A549 (cell line): ENCODE data around the gene TMEM203. TPM values are rescaled to one million over a fixed set of nuclear protein-coding genes. Genes with fewer than 3 reads are reported as not detected.

Experiments
- ATAC-seq, 2 experiments: fragments of 200-7000 bp in 1 of 2; fragments of >200 bp in 1 of 2; cut with Nextera tagmentation in 1 of 2; cut with Tn5 transposase in 1 of 2; 3 replicates each; pipeline versions ENCODE4 v1.8.0 to v1.9.1; 2018 to 2020; ENCODE audit warnings: mild to moderate bottlenecking in 1 of 2, moderate library complexity in 1 of 2
- CTCF ChIA-PET: fragments of 300-600 bp; sonication (Branson Sonifier 250); formaldehyde crosslinking; extraction: SDS; loops from one replicate; lab custom pipeline; 2021; ENCODE audit warnings: antibody characterized with exemption, inconsistent platforms; lab: Yijun Ruan, JAX
- POLR2A ChIA-PET: fragments of 350-600 bp; formaldehyde crosslinking; extraction: SDS; loops from one replicate; lab custom pipeline; 2021; ENCODE audit warnings: antibody characterized with exemption, inconsistent platforms; lab: Yijun Ruan, JAX
- DNase-seq, 2 experiments: peaks; one replicate each; pipeline versions ENCODE4 v3.0.0 to v3.0.0-alpha.2; 2011 to 2016; ENCODE audit warnings: low read depth in 1 of 2, low spot score in 1 of 2
- FAIRE-seq: peaks from 2 replicates; lab custom pipeline; 2011; peaks lifted over from hg19 to GRCh38; lab: Jason Lieb, UNC
- H3K27ac ChIP-seq, 2 experiments: fragments of >200 bp; sonication (Bioruptor Twin); formaldehyde crosslinking; 3 replicates each; pipeline ENCODE4 v1.5.1; 2016 to 2017
- H3K4me1 ChIP-seq: fragments of >200 bp; sonication (Bioruptor Twin); formaldehyde crosslinking; 3 replicates; pipeline ENCODE4 v1.6.1; 2016
- H3K4me2 ChIP-seq: fragments of >200 bp; sonication (Bioruptor Twin); formaldehyde crosslinking; 3 replicates; pipeline ENCODE4 v1.6.1; 2016
- H3K4me3 ChIP-seq: fragments of >200 bp; sonication (Bioruptor Twin); formaldehyde crosslinking; 3 replicates; pipeline ENCODE4 v1.5.1; 2016
- H3K9me3 ChIP-seq: fragments of >200 bp; sonication (Bioruptor Twin); formaldehyde crosslinking; 3 replicates; pipeline ENCODE4 v1.6.1; 2016
- CBX2 ChIP-seq: fragments of 200-600 bp; sonication (generic); IDR thresholded peaks from 2 replicates; pipeline ENCODE4 v1.6.1; 2016; ENCODE audit warnings: low read depth, mild to moderate bottlenecking, borderline replicate concordance
- CBX8 ChIP-seq: fragments of 200-600 bp; sonication (generic); IDR thresholded peaks from 2 replicates; pipeline ENCODE4 v1.6.1; 2016
- CHD4 ChIP-seq: fragments of 200-600 bp; sonication (generic); IDR thresholded peaks from 2 replicates; pipeline ENCODE4 v1.6.1; 2016; ENCODE audit warnings: antibody characterized with exemption, mild to moderate bottlenecking, borderline replicate concordance
- EHMT2 ChIP-seq: fragments of 200-600 bp; sonication (generic); IDR thresholded peaks from 2 replicates; pipeline ENCODE4 v1.6.1; 2016; ENCODE audit warnings: antibody characterized with exemption, low read depth, mild to moderate bottlenecking, moderate library complexity
- EP300 ChIP-seq, 2 experiments: fragments of >200 bp; sonication (Bioruptor Twin); formaldehyde crosslinking; IDR thresholded peaks; 2 replicates in 1 of 2; 3 replicates in 1 of 2; pipeline ENCODE4 v1.6.1; 2016 to 2017
- FOSB ChIP-seq: fragments of 250-450 bp; sonication (Bioruptor Pico); IDR thresholded peaks from 2 replicates; pipeline ENCODE4 v1.5.0; 2020; ENCODE audit warnings: mild to moderate bottlenecking, moderate library complexity
- HDAC2 ChIP-seq: fragments of 200-600 bp; sonication (generic); IDR thresholded peaks from 2 replicates; pipeline ENCODE4 v1.6.1; 2016
- HEYL ChIP-seq: fragments of 250-450 bp; sonication (Bioruptor Pico); IDR thresholded peaks from 2 replicates; pipeline ENCODE4 v1.8.0; 2021; ENCODE audit warnings: mild to moderate bottlenecking, moderate library complexity
- HOXB13 ChIP-seq: fragments of 250-450 bp; sonication (Bioruptor Pico); IDR thresholded peaks from 2 replicates; pipeline ENCODE4 v1.5.0; 2020; ENCODE audit warnings: low read depth, mild to moderate bottlenecking, moderate library complexity
- JUN ChIP-seq, 2 experiments: fragments of >200 bp; sonication (Bioruptor Twin); formaldehyde crosslinking; IDR thresholded peaks; 2 replicates in 1 of 2; 3 replicates in 1 of 2; pipeline ENCODE4 v1.6.1; 2016 to 2017
- JUNB ChIP-seq: fragments of >200 bp; sonication (Bioruptor Twin); formaldehyde crosslinking; IDR thresholded peaks from 2 replicates; pipeline ENCODE4 v1.6.1; 2016
- MAFK ChIP-seq: fragments of 450-650 bp; IDR thresholded peaks from 2 replicates; pipeline ENCODE4 v1.6.1; 2014; ENCODE audit not compliant: partially characterized antibody
- POLR2A ChIP-seq: IDR thresholded peaks from 2 replicates; pipeline ENCODE4 v1.6.1; 2012; ENCODE audit warnings: mild to moderate bottlenecking, low read length
- POLR2AphosphoS2 ChIP-seq: conservative IDR thresholded peaks from 2 replicates; pipeline ENCODE4 v1.6.1; 2012; ENCODE audit warnings: low read length, improper control_type of control experiment, inconsistent platforms
- RCOR1 ChIP-seq: fragments of 150-350 bp; IDR thresholded peaks from 2 replicates; pipeline ENCODE4 v1.6.1; 2014; ENCODE audit warnings: antibody characterized with exemption, low read length, low read depth
- SMC3 ChIP-seq: fragments of >200 bp; sonication (Bioruptor Twin); formaldehyde crosslinking; IDR thresholded peaks from 3 replicates; pipeline ENCODE4 v1.6.1; 2018; ENCODE audit warnings: inconsistent platforms
- TFCP2L1 ChIP-seq: fragments of 250-450 bp; sonication (Bioruptor Pico); IDR thresholded peaks from 2 replicates; pipeline ENCODE4 v1.5.0; 2021; ENCODE audit warnings: mild to moderate bottlenecking
- ZC3H11A ChIP-seq: fragments of 450-650 bp; IDR thresholded peaks from 2 replicates; pipeline ENCODE4 v1.6.1; 2014; ENCODE audit warnings: antibody characterized with exemption, mild to moderate bottlenecking
- ZNF302 ChIP-seq: fragments of 250-450 bp; sonication (Bioruptor Pico); IDR thresholded peaks from 2 replicates; pipeline ENCODE4 v1.9.0; 2021; ENCODE audit warnings: inconsistent platforms, mild to moderate bottlenecking, moderate library complexity
- WGBS: methylation state at CpG from one replicate; pipeline ENCODE4 v1.1.6; 2017; ENCODE audit errors: missing lambda C conversion rate; 5-methylcytosine and 5-hydroxymethylcytosine counted together
- polyA plus RNA-seq, 4 experiments: library from polyadenylated mRNA; depleted of rRNA in 3 of 4; stranded (reverse); fragments of >200 nt; fragmentation: RNase III in 1 of 4; extraction: RNeasy Plus Mini Kit Qiagen cat#74134 plus additional on column Dnase treatment in 1 of 4; gene quantifications; 2 replicates in 3 of 4; 3 replicates in 1 of 4; pipeline ENCODE4 v1.2.3, GENCODE V29; 2011 to 2017
- TF ChIP-seq, protein P1 (sequence below): fragments of 200-600 bp; sonication (generic); IDR thresholded peaks from 2 replicates; pipeline ENCODE4 v1.6.1; 2016; ENCODE audit warnings: antibody characterized with exemption, mild to moderate bottlenecking, moderate library complexity
- TF ChIP-seq, protein P2 (sequence below): fragments of 150-350 bp; IDR thresholded peaks from 2 replicates; pipeline ENCODE4 v1.6.1; 2014; ENCODE audit warnings: low read depth, mild to moderate bottlenecking, low read length

The TMEM203 gene
- polyA plus RNA-seq, 2 of the 4 experiments (the other 2 are of a cell fraction), result 31.0 to 47.3 TPM

DNA sequence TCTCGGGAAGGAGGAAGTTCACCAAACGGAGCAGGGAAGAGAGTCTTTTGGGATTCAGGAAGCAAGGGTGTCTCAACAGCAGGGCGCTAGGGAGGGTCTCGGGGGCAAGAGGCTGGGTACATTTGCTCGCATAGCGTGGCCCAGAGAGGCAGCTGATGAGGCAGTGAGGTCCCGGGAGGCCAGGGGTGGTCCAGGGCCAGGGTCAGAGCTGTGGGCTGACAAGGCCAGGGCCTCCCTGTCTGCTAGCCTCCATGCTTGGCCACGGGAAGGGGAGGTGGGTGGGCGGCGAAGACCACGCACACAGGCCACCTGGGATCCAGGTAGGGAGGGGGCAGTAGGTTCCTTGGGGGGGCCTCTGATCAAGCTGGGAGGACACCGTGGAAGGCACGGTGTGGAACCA lies 6.1 kb upstream of the TMEM203 start:
- Histone ChIP-seq H3K4me2 (no peak overlapping the region), H3K4me3 (no peak overlapping the region), H3K9me3 (no peaks in the 10 kb centered on the region), H3K27ac (no peak overlapping the region), H3K4me1 (peaks cover 7% of the 10 kb centered on the region)
- DNase-seq (no peak), ATAC-seq (no peak), FAIRE-seq (no peak)
- 84% methylated on average over 13 of the region's 13 CpGs for WGBS
- CTCF ChIA-PET, result interaction anchor here (1.5 to 9.9 kb wide), 4 partner anchors 16 to 33 kb away, joined by 3 to 71 read pairs (median 11); partner anchors contain the start of genes RNF224, SSNA1 and TUBB4B
- 0 out of 5 replicates have a peak, but pooled peaks of 1 of the 2 experiments have one; percentile 4 for TF ChIP-seq JUN (IDR thresholded peaks at IDR 0.05)
- TF ChIP-seq HOXB13, result no peak
- no peak for TF ChIP-seq POLR2A
- POLR2A ChIA-PET, result no interaction called here

DNA sequence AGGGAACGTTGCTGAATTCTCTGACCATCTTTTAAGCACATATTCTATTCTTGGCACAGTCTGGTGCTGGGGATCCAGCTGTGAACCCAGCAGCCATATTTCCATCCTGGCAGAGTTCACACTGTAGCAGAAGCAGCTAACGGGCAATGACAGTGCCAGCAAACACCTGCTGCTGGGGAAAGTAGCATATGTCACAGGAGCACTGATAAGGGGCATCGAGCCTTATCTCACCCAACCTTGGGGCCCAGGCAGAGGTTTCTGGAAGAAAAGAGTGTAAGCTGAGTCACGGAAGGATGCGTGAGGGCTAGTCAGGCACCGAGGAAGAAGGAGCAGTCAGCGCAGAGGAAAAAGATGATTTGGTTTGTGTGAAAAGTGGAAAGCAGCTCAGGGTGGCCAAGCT lies 1.2 kb upstream of the TMEM203 start:
- 65% methylated on average over 7 of the region's 7 CpGs for WGBS
- CTCF ChIA-PET, result interaction anchor here (0.9 to 4.0 kb wide), 6 partner anchors 12 to 65 kb away, joined by 3 to 24 read pairs (median 6); partner anchors contain the start of genes ANAPC2, RNF224 and SSNA1
- peak overlapping the region in 1 of 2 experiments; percentile 97; a peak in 3 of 6 replicates for H3K27ac ChIP-seq

DNA sequence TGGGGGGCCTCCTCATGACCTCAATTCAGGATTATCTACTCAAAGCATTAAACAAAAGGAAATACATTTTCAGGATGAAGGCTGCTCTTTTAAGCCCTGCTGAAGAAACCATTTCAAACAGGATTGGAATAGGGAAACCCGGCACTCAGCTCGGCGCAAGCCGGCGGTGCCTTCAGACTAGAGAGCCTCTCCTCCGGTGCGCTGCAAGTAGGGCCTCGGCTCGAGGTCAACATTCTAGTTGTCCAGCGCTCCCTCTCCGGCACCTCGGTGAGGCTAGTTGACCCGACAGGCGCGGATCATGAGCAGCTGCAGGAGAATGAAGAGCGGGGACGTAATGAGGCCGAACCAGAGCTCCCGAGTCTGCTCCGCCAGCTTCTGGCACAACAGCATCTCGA lies 720 bp downstream of the TMEM203 start:
- Histone ChIP-seq H3K9me3 (no peaks in the 10 kb centered on the region), H3K4me1 (peaks cover 30% of the 10 kb centered on the region), H3K4me2 (peak overlapping the region; percentile 86), H3K4me3 (peak overlapping the region; percentile 93), H3K27ac (peak overlapping the region; percentile 93 to 97)
- ChIA-PET CTCF (interaction anchor here (0.8 to 4.0 kb wide), 8 partner anchors 9 to 141 kb away, joined by 3 to 24 read pairs (median 4); partner anchors contain the start of genes RNF208, RNF224 and SSNA1), POLR2A (interaction anchor here (1.0 to 1.5 kb wide), 4 partner anchors 16 to 41 kb away, joined by 3 to 4 read pairs (median 4); no protein-coding TSS in a partner anchor)
- FAIRE-seq, result no peak
- WGBS, result 26% methylated on average over 21 of the region's 21 CpGs
- DNase-seq, result no peak
- no peak for ATAC-seq
- no peak for TF ChIP-seq CHD4
- TF ChIP-seq HOXB13, result no peak
- no peak for TF ChIP-seq ZC3H11A
- TF ChIP-seq HEYL, result no peak
- TF ChIP-seq EHMT2, result no peak
- no peak for TF ChIP-seq JUNB
- no peak for TF ChIP-seq FOSB
- TF ChIP-seq, all 56 proteins: peak for 0

More for the DNA sequence above, 1.2 kb upstream of the TMEM203 start:
- Histone ChIP-seq H3K4me1 (peaks cover 24% of the 10 kb centered on the region), H3K4me2 (peak overlapping the region; percentile 86), H3K4me3 (peak overlapping the region; percentile 93), H3K9me3 (no peaks in the 10 kb centered on the region)
- ATAC-seq (no peak), DNase-seq (no peak), FAIRE-seq (no peak)
- TF ChIP-seq HDAC2 (no peak), CBX2 (no peak)
- TF ChIP-seq, protein P1, sequence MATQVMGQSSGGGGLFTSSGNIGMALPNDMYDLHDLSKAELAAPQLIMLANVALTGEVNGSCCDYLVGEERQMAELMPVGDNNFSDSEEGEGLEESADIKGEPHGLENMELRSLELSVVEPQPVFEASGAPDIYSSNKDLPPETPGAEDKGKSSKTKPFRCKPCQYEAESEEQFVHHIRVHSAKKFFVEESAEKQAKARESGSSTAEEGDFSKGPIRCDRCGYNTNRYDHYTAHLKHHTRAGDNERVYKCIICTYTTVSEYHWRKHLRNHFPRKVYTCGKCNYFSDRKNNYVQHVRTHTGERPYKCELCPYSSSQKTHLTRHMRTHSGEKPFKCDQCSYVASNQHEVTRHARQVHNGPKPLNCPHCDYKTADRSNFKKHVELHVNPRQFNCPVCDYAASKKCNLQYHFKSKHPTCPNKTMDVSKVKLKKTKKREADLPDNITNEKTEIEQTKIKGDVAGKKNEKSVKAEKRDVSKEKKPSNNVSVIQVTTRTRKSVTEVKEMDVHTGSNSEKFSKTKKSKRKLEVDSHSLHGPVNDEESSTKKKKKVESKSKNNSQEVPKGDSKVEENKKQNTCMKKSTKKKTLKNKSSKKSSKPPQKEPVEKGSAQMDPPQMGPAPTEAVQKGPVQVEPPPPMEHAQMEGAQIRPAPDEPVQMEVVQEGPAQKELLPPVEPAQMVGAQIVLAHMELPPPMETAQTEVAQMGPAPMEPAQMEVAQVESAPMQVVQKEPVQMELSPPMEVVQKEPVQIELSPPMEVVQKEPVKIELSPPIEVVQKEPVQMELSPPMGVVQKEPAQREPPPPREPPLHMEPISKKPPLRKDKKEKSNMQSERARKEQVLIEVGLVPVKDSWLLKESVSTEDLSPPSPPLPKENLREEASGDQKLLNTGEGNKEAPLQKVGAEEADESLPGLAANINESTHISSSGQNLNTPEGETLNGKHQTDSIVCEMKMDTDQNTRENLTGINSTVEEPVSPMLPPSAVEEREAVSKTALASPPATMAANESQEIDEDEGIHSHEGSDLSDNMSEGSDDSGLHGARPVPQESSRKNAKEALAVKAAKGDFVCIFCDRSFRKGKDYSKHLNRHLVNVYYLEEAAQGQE, result no peak
- POLR2A ChIA-PET, result interaction anchor here (1.1 to 1.5 kb wide), 2 partner anchors 18 to 34 kb away, joined by 3 to 5 read pairs; partner anchors contain the start of genes SSNA1 and TUBB4B

DNA sequence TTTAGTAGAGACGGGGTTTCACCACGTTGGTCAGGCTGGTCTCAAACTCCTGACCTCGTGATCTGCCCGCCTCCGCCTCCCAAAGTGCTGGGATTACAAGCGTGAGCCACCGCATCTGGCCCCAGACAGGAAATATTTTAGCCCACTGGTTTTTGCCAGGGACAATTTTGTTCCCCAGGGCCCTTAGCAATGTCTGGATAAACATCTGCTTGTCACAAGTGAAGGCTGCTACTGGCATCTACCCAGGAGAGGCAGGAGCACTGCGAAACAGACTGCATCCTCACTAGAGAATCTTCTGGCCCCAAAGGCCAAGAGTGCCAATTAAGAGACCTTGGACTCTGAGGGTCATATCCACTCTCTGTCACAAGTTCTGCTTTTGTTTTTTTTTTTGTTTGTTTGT lies 2.5 kb downstream of the TMEM203 start:
- POLR2A ChIA-PET, result no interaction called here
- no peak for FAIRE-seq
- Histone ChIP-seq H3K4me1 (peaks cover 45% of the 10 kb centered on the region), H3K9me3 (no peaks in the 10 kb centered on the region), H3K4me3 (no peak overlapping the region), H3K4me2 (no peak overlapping the region), H3K27ac (no peak overlapping the region)
- TF ChIP-seq HEYL (no peak), MAFK (no peak), TFCP2L1 (no peak), RCOR1 (no peak), ZNF302 (CRISPR knock-in tag) (no peak), SMC3 (no peak), EP300 (IDR thresholded peaks at IDR 0.05) (no peak), CBX8 (no peak), POLR2A (no peak), POLR2AphosphoS2 (no peak)
- TF ChIP-seq, protein P2, sequence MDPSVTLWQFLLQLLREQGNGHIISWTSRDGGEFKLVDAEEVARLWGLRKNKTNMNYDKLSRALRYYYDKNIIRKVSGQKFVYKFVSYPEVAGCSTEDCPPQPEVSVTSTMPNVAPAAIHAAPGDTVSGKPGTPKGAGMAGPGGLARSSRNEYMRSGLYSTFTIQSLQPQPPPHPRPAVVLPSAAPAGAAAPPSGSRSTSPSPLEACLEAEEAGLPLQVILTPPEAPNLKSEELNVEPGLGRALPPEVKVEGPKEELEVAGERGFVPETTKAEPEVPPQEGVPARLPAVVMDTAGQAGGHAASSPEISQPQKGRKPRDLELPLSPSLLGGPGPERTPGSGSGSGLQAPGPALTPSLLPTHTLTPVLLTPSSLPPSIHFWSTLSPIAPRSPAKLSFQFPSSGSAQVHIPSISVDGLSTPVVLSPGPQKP, result no peak
- no peak for DNase-seq
- 87% methylated on average over 8 of the region's 8 CpGs for WGBS
- ATAC-seq, result no peak
- CTCF ChIA-PET, result interaction anchor here (0.7 to 3.7 kb wide), 5 partner anchors 10 to 133 kb away, joined by 3 to 17 read pairs (median 5); partner anchors contain the start of genes RNF224 and SAPCD2
